ENCODE results near the gene ACOT11.

The ACOT11 gene

GRCh38 chr1:54606096-54606989 lies 58.3 kb downstream of the ACOT11 start:
- Histone ChIP-seq H3K9ac (ENCODE audit: low read depth, low read length) (no peak overlapping the region), H3K36me3 (ENCODE audit: insufficient read depth, low read length) (no peaks in the 10 kb centered on the region), H3K9me3 (ENCODE audit: insufficient read depth, low read depth, low read length) (no peaks in the 10 kb centered on the region), H3K4me3 (ENCODE audit: low read length) (no peak overlapping the region), H3K27me3 (ENCODE audit: insufficient read depth, low read length) (no peaks in the 10 kb centered on the region), H3K27ac (ENCODE audit: low read depth, low read length) (no peak overlapping the region), H3K4me1 (ENCODE audit: insufficient read depth, low read length) (peaks cover 4% of the 10 kb centered on the region; the same call in 1 of the 2 replicates)
- WGBS: 88% methylated on average over 9 of the region's 9 CpGs

GRCh38 chr1:54606990-54607325 lies 58.9 kb downstream of the ACOT11 start:
- H3K4me3 ChIP-seq (ENCODE audit: low read length): no peak overlapping the region
- no peaks in the 10 kb centered on the region for H3K27me3 ChIP-seq (ENCODE audit: insufficient read depth, low read length)
- no peaks in the 10 kb centered on the region for H3K36me3 ChIP-seq (ENCODE audit: insufficient read depth, low read length)
- H3K9ac ChIP-seq (ENCODE audit: low read depth, low read length): no peak overlapping the region
- 92% methylated on average over 13 of the region's 13 CpGs for WGBS
- H3K9me3 ChIP-seq (ENCODE audit: insufficient read depth, low read depth, low read length): no peaks in the 10 kb centered on the region
- peaks cover 4% of the 10 kb centered on the region; the same call in 1 of the 2 replicates for H3K4me1 ChIP-seq (ENCODE audit: insufficient read depth, low read length)
- no peak overlapping the region for H3K27ac ChIP-seq (ENCODE audit: low read depth, low read length)

GRCh38 chr1:54607821-54608565 lies 60.0 kb downstream of the ACOT11 start:
- H3K36me3 ChIP-seq (ENCODE audit: insufficient read depth, low read length): no peaks in the 10 kb centered on the region
- H3K27me3 ChIP-seq (ENCODE audit: insufficient read depth, low read length): no peaks in the 10 kb centered on the region
- H3K4me1 ChIP-seq (ENCODE audit: insufficient read depth, low read length): peaks cover 4% of the 10 kb centered on the region; the same call in 1 of the 2 replicates
- no peak overlapping the region for H3K4me3 ChIP-seq (ENCODE audit: low read length)
- no peak overlapping the region for H3K9ac ChIP-seq (ENCODE audit: low read depth, low read length)
- no peak overlapping the region for H3K27ac ChIP-seq (ENCODE audit: low read depth, low read length)
- no peaks in the 10 kb centered on the region for H3K9me3 ChIP-seq (ENCODE audit: insufficient read depth, low read depth, low read length)
- 92% methylated on average over 19 of the region's 19 CpGs for WGBS

- H3K4me3 ChIP-seq (ENCODE audit: low read length): no peak overlapping the region
- no peaks in the 10 kb centered on the region for H3K27me3 ChIP-seq (ENCODE audit: insufficient read depth, low read length)
- H3K9ac ChIP-seq (ENCODE audit: low read depth, low read length): no peak overlapping the region
- no peak overlapping the region for H3K27ac ChIP-seq (ENCODE audit: low read depth, low read length)
- H3K4me1 ChIP-seq (ENCODE audit: insufficient read depth, low read length): peaks cover 4% of the 10 kb centered on the region; the same call in 1 of the 2 replicates
- H3K9me3 ChIP-seq (ENCODE audit: insufficient read depth, low read depth, low read length): no peaks in the 10 kb centered on the region
- no peaks in the 10 kb centered on the region for H3K36me3 ChIP-seq (ENCODE audit: insufficient read depth, low read length)
- 86% methylated on average over 9 of the region's 9 CpGs for WGBS
Observed at GRCh38 chr1:54608566-54609230, 60.7 kb downstream of the ACOT11 start.

GRCh38 chr1:54609301-54609921 lies 61.4 kb downstream of the ACOT11 start:
- Histone ChIP-seq H3K36me3 (ENCODE audit: insufficient read depth, low read length) (no peaks in the 10 kb centered on the region), H3K27ac (ENCODE audit: low read depth, low read length) (no peak overlapping the region)
- 87% methylated on average over 16 of the region's 16 CpGs for WGBS

GRCh38 chr1:54610048-54610447 lies 62.0 kb downstream of the ACOT11 start:
- 76% methylated on average over 6 of the region's 6 CpGs for WGBS
- peak overlapping the region; percentile 50; the same call in 1 of the 2 replicates for H3K27ac ChIP-seq (ENCODE audit: low read depth, low read length)

More at GRCh38 chr1:54609301-54609921, 61.4 kb downstream of the ACOT11 start:
- no peaks in the 10 kb centered on the region for H3K27me3 ChIP-seq (ENCODE audit: insufficient read depth, low read length)
- H3K9me3 ChIP-seq (ENCODE audit: insufficient read depth, low read depth, low read length): no peaks in the 10 kb centered on the region
- H3K4me1 ChIP-seq (ENCODE audit: insufficient read depth, low read length): peaks cover 4% of the 10 kb centered on the region; the same call in 1 of the 2 replicates
- no peak overlapping the region for H3K9ac ChIP-seq (ENCODE audit: low read depth, low read length)
- H3K4me3 ChIP-seq (ENCODE audit: low read length): no peak overlapping the region

GRCh38 chr1:54610601-54611580 lies 62.9 kb downstream of the ACOT11 start:
- H3K36me3 ChIP-seq (ENCODE audit: insufficient read depth, low read length): no peaks in the 10 kb centered on the region
- peaks cover 7% of the 10 kb centered on the region for H3K4me1 ChIP-seq (ENCODE audit: insufficient read depth, low read length)
- no peak overlapping the region for H3K4me3 ChIP-seq (ENCODE audit: low read length)
- no peaks in the 10 kb centered on the region for H3K27me3 ChIP-seq (ENCODE audit: insufficient read depth, low read length)
- H3K9ac ChIP-seq (ENCODE audit: low read depth, low read length): no peak overlapping the region
- H3K27ac ChIP-seq (ENCODE audit: low read depth, low read length): peak overlapping the region; percentile 50; the same call in 1 of the 2 replicates
- no peaks in the 10 kb centered on the region for H3K9me3 ChIP-seq (ENCODE audit: insufficient read depth, low read depth, low read length)
- WGBS: 95% methylated on average over 18 of the region's 18 CpGs

More at GRCh38 chr1:54610048-54610447, 62.0 kb downstream of the ACOT11 start:
- no peak overlapping the region for H3K9ac ChIP-seq (ENCODE audit: low read depth, low read length)
- H3K9me3 ChIP-seq (ENCODE audit: insufficient read depth, low read depth, low read length): no peaks in the 10 kb centered on the region
- H3K36me3 ChIP-seq (ENCODE audit: insufficient read depth, low read length): no peaks in the 10 kb centered on the region
- peaks cover 5% of the 10 kb centered on the region for H3K4me1 ChIP-seq (ENCODE audit: insufficient read depth, low read length)
- no peaks in the 10 kb centered on the region for H3K27me3 ChIP-seq (ENCODE audit: insufficient read depth, low read length)
- H3K4me3 ChIP-seq (ENCODE audit: low read length): no peak overlapping the region

GRCh38 chr1:54611621-54612020 lies 63.6 kb downstream of the ACOT11 start:
- H3K27me3 ChIP-seq (ENCODE audit: insufficient read depth, low read length): no peaks in the 10 kb centered on the region
- WGBS: 95% methylated on average over 8 of the region's 8 CpGs
- no peaks in the 10 kb centered on the region for H3K36me3 ChIP-seq (ENCODE audit: insufficient read depth, low read length)
- H3K9ac ChIP-seq (ENCODE audit: low read depth, low read length): no peak overlapping the region
- no peak overlapping the region for H3K4me3 ChIP-seq (ENCODE audit: low read length)
- no peak overlapping the region for H3K27ac ChIP-seq (ENCODE audit: low read depth, low read length)
- no peaks in the 10 kb centered on the region for H3K9me3 ChIP-seq (ENCODE audit: insufficient read depth, low read depth, low read length)
- H3K4me1 ChIP-seq (ENCODE audit: insufficient read depth, low read length): peaks cover 7% of the 10 kb centered on the region

GRCh38 chr1:54614024-54614423 lies 66.0 kb downstream of the ACOT11 start:
- Histone ChIP-seq H3K27me3 (ENCODE audit: insufficient read depth, low read length) (no peaks in the 10 kb centered on the region), H3K9ac (ENCODE audit: low read depth, low read length) (no peak overlapping the region), H3K9me3 (ENCODE audit: insufficient read depth, low read depth, low read length) (no peaks in the 10 kb centered on the region), H3K4me1 (ENCODE audit: insufficient read depth, low read length) (peaks cover 7% of the 10 kb centered on the region), H3K36me3 (ENCODE audit: insufficient read depth, low read length) (no peaks in the 10 kb centered on the region), H3K27ac (ENCODE audit: low read depth, low read length) (no peak overlapping the region), H3K4me3 (ENCODE audit: low read length) (no peak overlapping the region)
- 88% methylated on average over 2 of the region's 2 CpGs for WGBS

GRCh38 chr1:54614563-54614962 lies 66.5 kb downstream of the ACOT11 start:
- no peak overlapping the region for H3K4me3 ChIP-seq (ENCODE audit: low read length)
- H3K9me3 ChIP-seq (ENCODE audit: insufficient read depth, low read depth, low read length): no peaks in the 10 kb centered on the region
- WGBS: 81% methylated on average over 8 of the region's 8 CpGs
- no peak overlapping the region for H3K9ac ChIP-seq (ENCODE audit: low read depth, low read length)
- H3K36me3 ChIP-seq (ENCODE audit: insufficient read depth, low read length): no peaks in the 10 kb centered on the region
- H3K27ac ChIP-seq (ENCODE audit: low read depth, low read length): no peak overlapping the region
- H3K27me3 ChIP-seq (ENCODE audit: insufficient read depth, low read length): no peaks in the 10 kb centered on the region
- H3K4me1 ChIP-seq (ENCODE audit: insufficient read depth, low read length): peaks cover 7% of the 10 kb centered on the region

Measured in HUES64 (cell line).